Tibial nerve (tissue), 4 donors: ENCODE measurements around the gene IRF2BP1. TPM values are rescaled to one million over a fixed set of nuclear protein-coding genes. Genes with fewer than 3 reads are reported as not detected.

ENCODE experiments used
- DNase-seq, 2 donors: peaks; one replicate each; pipeline ENCODE4 v3.0.0-alpha.2; 2019; ENCODE audit warnings: low spot score in 2 of 2
- H3K27ac ChIP-seq, 4 donors: fragments of 200-600 bp; sonication (generic) in 3 of 4; one replicate each; pipeline ENCODE4 v1.5.1; 2017 to 2019; ENCODE audit warnings: mild to moderate bottlenecking in 1 of 4
- H3K27me3 ChIP-seq, 2 donors: fragments of 200-600 bp; sonication (generic) in 1 of 2; one replicate each; pipeline versions ENCODE4 v1.5.1 to v1.6.0; 2017 to 2019
- H3K36me3 ChIP-seq, 3 donors: fragments of 200-600 bp; sonication (generic); one replicate each; pipeline ENCODE4 v1.5.1; 2018 to 2019
- H3K4me1 ChIP-seq, 4 donors: fragments of 200-600 bp; sonication (generic) in 3 of 4; one replicate each; pipeline ENCODE4 v1.5.1; 2017 to 2019
- H3K4me3 ChIP-seq, 4 donors: fragments of 200-600 bp; sonication (generic) in 3 of 4; one replicate each; pipeline ENCODE4 v1.5.1; 2017 to 2019; ENCODE audit warnings: mild to moderate bottlenecking in 1 of 4, moderate library complexity in 1 of 4
- H3K9me3 ChIP-seq, 4 donors: fragments of 200-600 bp; sonication (generic) in 3 of 4; one replicate each; pipeline ENCODE4 v1.5.1; 2017 to 2019
- CTCF ChIP-seq, 5 experiments: fragments of 200-600 bp in 3 of 5; fragments of 450-650 bp in 2 of 5; sonication (generic) in 3 of 5; IDR thresholded peaks; one replicate each; pipeline ENCODE4 v1.5.1; 2016 to 2019; ENCODE audit warnings: antibody characterized with exemption in 5 of 5, mild to moderate bottlenecking in 3 of 5, moderate library complexity in 2 of 5
- EP300 ChIP-seq, 2 donors: sonication (generic); formaldehyde crosslinking; IDR thresholded peaks; one replicate each; pipeline ENCODE4 v1.6.1; 2017; ENCODE audit warnings: antibody characterized with exemption in 2 of 2, mild to moderate bottlenecking in 1 of 2
- POLR2A ChIP-seq, 2 donors: fragments of 450-650 bp; IDR thresholded peaks; one replicate each; pipeline ENCODE4 v1.6.1; 2017; ENCODE audit warnings: antibody characterized with exemption in 2 of 2, mild to moderate bottlenecking in 2 of 2, moderate library complexity in 2 of 2
- WGBS, 2 donors: methylation state at CpG; one replicate each; pipeline ENCODE4 v1.1.5; 2018; 5-methylcytosine and 5-hydroxymethylcytosine counted together
- total RNA-seq, 4 donors: library from RNA; depleted of rRNA; stranded (reverse); fragments of >200 nt; gene quantifications; one replicate each; pipeline ENCODE4 v1.1.0, GENCODE V29; 2016

Gene IRF2BP1
- total RNA-seq, 4 donors from 2014 or later: 16.4 to 33.3 (median 27.2) TPM

GRCh38 chr19:45911291-45911690, 25.4 kb upstream of the IRF2BP1 start:
- Histone ChIP-seq H3K36me3 (no peaks in the 10 kb centered on the region), H3K4me1 (no peaks in the 10 kb centered on the region), H3K27ac (no peak overlapping the region), H3K4me3 (no peak overlapping the region), H3K27me3 (peaks cover 0 to 16% of the 10 kb centered on the region in 2 donors), H3K9me3 (no peaks in the 10 kb centered on the region)
- no peak for TF ChIP-seq POLR2A (IDR thresholded peaks at IDR 0.05)
- TF ChIP-seq CTCF (IDR thresholded peaks at IDR 0.05): no peak
- TF ChIP-seq EP300 (IDR thresholded peaks at IDR 0.05): no peak
- WGBS, 2 donors: 78 to 81% methylated on average over 8 of the region's 8 CpGs
- no peak for DNase-seq

- H3K4me3 ChIP-seq: no peak overlapping the region
- no peaks in the 10 kb centered on the region for H3K36me3 ChIP-seq
- no peaks in the 10 kb centered on the region for H3K9me3 ChIP-seq
- H3K27me3 ChIP-seq: peaks cover 0 to 7% of the 10 kb centered on the region in 2 donors
- DNase-seq: no peak
- H3K4me1 ChIP-seq: no peaks in the 10 kb centered on the region
- TF ChIP-seq EP300 (IDR thresholded peaks at IDR 0.05) (no peak), CTCF (IDR thresholded peaks at IDR 0.05) (no peak), POLR2A (IDR thresholded peaks at IDR 0.05) (no peak)
- no peak overlapping the region for H3K27ac ChIP-seq
- 66 to 67% methylated on average over 5 of the region's 5 CpGs for WGBS, 2 donors
These were observed 23.0 kb upstream of the IRF2BP1 start for GRCh38 chr19:45908956-45909355.

GRCh38 chr19:45906221-45906620, 20.3 kb upstream of the IRF2BP1 start:
- no peaks in the 10 kb centered on the region for H3K9me3 ChIP-seq
- H3K27me3 ChIP-seq: no peaks in the 10 kb centered on the region
- peaks cover 0 to 13% (median 3%) of the 10 kb centered on the region in 4 donors for H3K4me1 ChIP-seq
- no peak for DNase-seq
- H3K27ac ChIP-seq: no peak overlapping the region
- WGBS, 2 donors: 91 to 92% methylated on average over 3 of the region's 3 CpGs
- TF ChIP-seq EP300 (IDR thresholded peaks at IDR 0.05) (no peak), POLR2A (IDR thresholded peaks at IDR 0.05) (no peak), CTCF (IDR thresholded peaks at IDR 0.05) (no peak)
- no peak overlapping the region for H3K4me3 ChIP-seq
- H3K36me3 ChIP-seq: no peaks in the 10 kb centered on the region

- no peak for DNase-seq
- Histone ChIP-seq H3K27me3 (no peaks in the 10 kb centered on the region), H3K27ac (no peak overlapping the region), H3K9me3 (no peaks in the 10 kb centered on the region), H3K4me3 (no peak overlapping the region), H3K4me1 (peaks cover 0 to 24% (median 11%) of the 10 kb centered on the region in 4 donors), H3K36me3 (peaks cover 0 to 1% (median 0%) of the 10 kb centered on the region in 3 donors)
- WGBS, 2 donors: 79 to 83% methylated on average over 10 of the region's 10 CpGs
- TF ChIP-seq EP300 (IDR thresholded peaks at IDR 0.05) (no peak), POLR2A (IDR thresholded peaks at IDR 0.05) (no peak), CTCF (IDR thresholded peaks at IDR 0.05) (no peak)
These were observed 19.1 kb upstream of the IRF2BP1 start for GRCh38 chr19:45905011-45905410.

- TF ChIP-seq POLR2A (IDR thresholded peaks at IDR 0.05) (peak; percentile 50 to 80), EP300 (IDR thresholded peaks at IDR 0.05) (peak; percentile 88 to 94), CTCF (IDR thresholded peaks at IDR 0.05) (peak in 1 of 5 experiments; percentile 51)
- Histone ChIP-seq H3K4me1 (peaks cover 0 to 27% (median 11%) of the 10 kb centered on the region in 4 donors), H3K27ac (peak overlapping the region; percentile 44 to 88 (median 77)), H3K4me3 (peak overlapping the region; percentile 62 to 77 (median 71)), H3K9me3 (no peaks in the 10 kb centered on the region), H3K27me3 (no peaks in the 10 kb centered on the region), H3K36me3 (peaks cover 0 to 22% (median 0%) of the 10 kb centered on the region in 3 donors)
- peak; percentile 91 for DNase-seq
- 2 to 4% methylated on average over 47 to 63 of the region's 73 CpGs for WGBS, 2 donors
These were observed 17.0 kb upstream of the IRF2BP1 start for GRCh38 chr19:45902651-45903625.
